DND-41 (cell line): ENCODE measurements around the gene ITM2C.

Experiments used
- EZH2 ChIP-seq: IDR thresholded peaks from 3 replicates; pipeline ENCODE4 v1.6.1; 2012; ENCODE audit warnings: borderline replicate concordance, low read depth, mild to moderate bottlenecking, moderate library complexity, low read length, inconsistent platforms; ENCODE audit not compliant: severe bottlenecking
- TF ChIP-seq, protein P1 (sequence below): IDR thresholded peaks from 2 replicates; pipeline ENCODE4 v1.5.1; 2012; ENCODE audit warnings: borderline replicate concordance, low read length, moderate library complexity, mild to moderate bottlenecking; ENCODE audit not compliant: poor library complexity, severe bottlenecking; ENCODE audit errors: extremely low read depth

DNA sequence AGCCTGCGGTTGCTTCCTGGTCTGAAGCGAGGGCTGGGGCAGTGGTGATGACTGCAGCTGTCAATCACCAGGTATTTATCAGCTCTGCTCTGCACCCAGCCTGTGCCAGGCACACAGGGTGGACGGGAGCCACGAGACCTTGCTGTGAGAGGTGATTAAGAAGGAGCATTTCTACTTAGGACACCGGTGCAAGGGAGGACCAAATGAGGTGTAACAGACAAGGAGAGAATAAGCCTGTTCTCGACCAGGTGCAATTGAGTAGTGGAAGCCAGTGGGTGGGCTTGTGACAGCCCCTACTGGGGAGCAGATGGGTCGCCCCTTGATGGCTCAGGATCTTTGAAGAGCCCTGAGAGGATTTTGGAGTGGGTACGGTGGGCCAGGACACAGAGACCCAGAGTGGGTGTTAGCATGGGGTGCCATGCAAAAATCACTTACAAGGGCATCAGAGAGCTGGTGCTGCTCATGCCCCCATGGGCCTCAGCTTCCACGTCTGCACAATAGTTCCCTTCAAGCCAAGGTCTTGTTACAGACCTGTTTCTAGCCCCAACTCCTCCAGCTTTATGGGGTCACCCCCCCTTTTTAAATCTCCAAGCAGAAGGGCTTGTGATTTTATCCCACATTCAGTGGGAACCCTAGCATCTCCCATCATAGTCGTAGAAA is 35.7 kb downstream of the ITM2C start:
- TF ChIP-seq, protein P1, sequence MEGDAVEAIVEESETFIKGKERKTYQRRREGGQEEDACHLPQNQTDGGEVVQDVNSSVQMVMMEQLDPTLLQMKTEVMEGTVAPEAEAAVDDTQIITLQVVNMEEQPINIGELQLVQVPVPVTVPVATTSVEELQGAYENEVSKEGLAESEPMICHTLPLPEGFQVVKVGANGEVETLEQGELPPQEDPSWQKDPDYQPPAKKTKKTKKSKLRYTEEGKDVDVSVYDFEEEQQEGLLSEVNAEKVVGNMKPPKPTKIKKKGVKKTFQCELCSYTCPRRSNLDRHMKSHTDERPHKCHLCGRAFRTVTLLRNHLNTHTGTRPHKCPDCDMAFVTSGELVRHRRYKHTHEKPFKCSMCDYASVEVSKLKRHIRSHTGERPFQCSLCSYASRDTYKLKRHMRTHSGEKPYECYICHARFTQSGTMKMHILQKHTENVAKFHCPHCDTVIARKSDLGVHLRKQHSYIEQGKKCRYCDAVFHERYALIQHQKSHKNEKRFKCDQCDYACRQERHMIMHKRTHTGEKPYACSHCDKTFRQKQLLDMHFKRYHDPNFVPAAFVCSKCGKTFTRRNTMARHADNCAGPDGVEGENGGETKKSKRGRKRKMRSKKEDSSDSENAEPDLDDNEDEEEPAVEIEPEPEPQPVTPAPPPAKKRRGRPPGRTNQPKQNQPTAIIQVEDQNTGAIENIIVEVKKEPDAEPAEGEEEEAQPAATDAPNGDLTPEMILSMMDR, result no peak
- no peak for TF ChIP-seq EZH2
